Panc1 (cell line): Measurements from ENCODE around the gene C4orf50.

ENCODE experiments used
- POLR2AphosphoS5 ChIP-seq: IDR thresholded peaks from 2 replicates; pipeline ENCODE4 v1.6.1; 2012; ENCODE audit warnings: mild to moderate bottlenecking, low read depth, low read length, moderate library complexity
- SIN3A ChIP-seq: IDR thresholded peaks from 2 replicates; pipeline ENCODE4 v1.6.1; 2012; ENCODE audit warnings: low read depth, mild to moderate bottlenecking, low read length, moderate library complexity, borderline replicate concordance; ENCODE audit not compliant: insufficient read depth
- TF ChIP-seq, protein P1 (sequence below): fragments of 450-650 bp; IDR thresholded peaks from 2 replicates; pipeline ENCODE4 v1.5.1; 2017; ENCODE audit warnings: mild to moderate bottlenecking
- TF ChIP-seq, protein P2 (sequence below), 2 experiments: IDR thresholded peaks; 2 replicates each; pipeline ENCODE4 v1.6.1; 2011 to 2012; ENCODE audit warnings: low read depth in 2 of 2, control low read depth in 1 of 2, low read length in 1 of 2, mild to moderate bottlenecking in 1 of 2, moderate library complexity in 1 of 2; ENCODE audit not compliant: insufficient read depth in 1 of 2

DNA sequence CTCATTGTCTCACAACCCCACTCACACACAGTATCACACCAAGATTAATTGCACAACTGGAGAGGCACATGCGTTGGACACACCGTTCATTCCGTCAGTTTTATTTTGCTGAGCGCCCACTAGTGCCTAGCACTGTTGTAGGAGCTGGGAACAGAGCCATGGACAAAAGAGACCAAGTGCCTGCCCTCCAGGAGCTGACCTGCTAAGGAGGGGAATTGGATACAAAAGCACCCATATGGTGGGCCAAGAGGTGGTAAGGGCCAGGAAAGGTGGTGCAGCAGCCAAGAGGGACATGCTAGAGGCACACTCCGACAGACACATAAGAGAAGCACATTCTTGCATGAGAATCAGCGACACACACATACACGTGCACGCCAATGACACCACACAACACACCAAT, 124.6 kb downstream of the C4orf50 start:
- TF ChIP-seq POLR2AphosphoS5 (no peak), SIN3A (no peak)
- TF ChIP-seq, protein P1, sequence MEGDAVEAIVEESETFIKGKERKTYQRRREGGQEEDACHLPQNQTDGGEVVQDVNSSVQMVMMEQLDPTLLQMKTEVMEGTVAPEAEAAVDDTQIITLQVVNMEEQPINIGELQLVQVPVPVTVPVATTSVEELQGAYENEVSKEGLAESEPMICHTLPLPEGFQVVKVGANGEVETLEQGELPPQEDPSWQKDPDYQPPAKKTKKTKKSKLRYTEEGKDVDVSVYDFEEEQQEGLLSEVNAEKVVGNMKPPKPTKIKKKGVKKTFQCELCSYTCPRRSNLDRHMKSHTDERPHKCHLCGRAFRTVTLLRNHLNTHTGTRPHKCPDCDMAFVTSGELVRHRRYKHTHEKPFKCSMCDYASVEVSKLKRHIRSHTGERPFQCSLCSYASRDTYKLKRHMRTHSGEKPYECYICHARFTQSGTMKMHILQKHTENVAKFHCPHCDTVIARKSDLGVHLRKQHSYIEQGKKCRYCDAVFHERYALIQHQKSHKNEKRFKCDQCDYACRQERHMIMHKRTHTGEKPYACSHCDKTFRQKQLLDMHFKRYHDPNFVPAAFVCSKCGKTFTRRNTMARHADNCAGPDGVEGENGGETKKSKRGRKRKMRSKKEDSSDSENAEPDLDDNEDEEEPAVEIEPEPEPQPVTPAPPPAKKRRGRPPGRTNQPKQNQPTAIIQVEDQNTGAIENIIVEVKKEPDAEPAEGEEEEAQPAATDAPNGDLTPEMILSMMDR, result no peak
- TF ChIP-seq, protein P2, sequence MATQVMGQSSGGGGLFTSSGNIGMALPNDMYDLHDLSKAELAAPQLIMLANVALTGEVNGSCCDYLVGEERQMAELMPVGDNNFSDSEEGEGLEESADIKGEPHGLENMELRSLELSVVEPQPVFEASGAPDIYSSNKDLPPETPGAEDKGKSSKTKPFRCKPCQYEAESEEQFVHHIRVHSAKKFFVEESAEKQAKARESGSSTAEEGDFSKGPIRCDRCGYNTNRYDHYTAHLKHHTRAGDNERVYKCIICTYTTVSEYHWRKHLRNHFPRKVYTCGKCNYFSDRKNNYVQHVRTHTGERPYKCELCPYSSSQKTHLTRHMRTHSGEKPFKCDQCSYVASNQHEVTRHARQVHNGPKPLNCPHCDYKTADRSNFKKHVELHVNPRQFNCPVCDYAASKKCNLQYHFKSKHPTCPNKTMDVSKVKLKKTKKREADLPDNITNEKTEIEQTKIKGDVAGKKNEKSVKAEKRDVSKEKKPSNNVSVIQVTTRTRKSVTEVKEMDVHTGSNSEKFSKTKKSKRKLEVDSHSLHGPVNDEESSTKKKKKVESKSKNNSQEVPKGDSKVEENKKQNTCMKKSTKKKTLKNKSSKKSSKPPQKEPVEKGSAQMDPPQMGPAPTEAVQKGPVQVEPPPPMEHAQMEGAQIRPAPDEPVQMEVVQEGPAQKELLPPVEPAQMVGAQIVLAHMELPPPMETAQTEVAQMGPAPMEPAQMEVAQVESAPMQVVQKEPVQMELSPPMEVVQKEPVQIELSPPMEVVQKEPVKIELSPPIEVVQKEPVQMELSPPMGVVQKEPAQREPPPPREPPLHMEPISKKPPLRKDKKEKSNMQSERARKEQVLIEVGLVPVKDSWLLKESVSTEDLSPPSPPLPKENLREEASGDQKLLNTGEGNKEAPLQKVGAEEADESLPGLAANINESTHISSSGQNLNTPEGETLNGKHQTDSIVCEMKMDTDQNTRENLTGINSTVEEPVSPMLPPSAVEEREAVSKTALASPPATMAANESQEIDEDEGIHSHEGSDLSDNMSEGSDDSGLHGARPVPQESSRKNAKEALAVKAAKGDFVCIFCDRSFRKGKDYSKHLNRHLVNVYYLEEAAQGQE (IDR thresholded peaks at IDR 0.05; ENCODE audit: insufficient read depth in 1 of 2, low read depth in 2 of 2, low read length in 1 of 2), result no peak
